ACC112 (cell line): ENCODE measurements around the gene CHD9.
"Not testable (repeated sequence)": the region's sequence is repeated elsewhere in the genome, so short reads cannot be mapped to it uniquely, and the experiment has no call there.

ENCODE experiments used
- H2AFZ ChIP-seq: fragments of 200-600 bp; sonication (generic); one replicate; pipeline ENCODE4 v1.6.0; 2017; ENCODE audit warnings: antibody characterized with exemption, low read length; ENCODE audit not compliant: unreplicated experiment
- H3K27ac ChIP-seq: fragments of 200-600 bp; sonication (generic); 2 replicates; pipeline ENCODE4 v1.5.1; 2014; ENCODE audit warnings: low read depth, mild to moderate bottlenecking, antibody characterized with exemption, low read length, moderate library complexity
- H3K27me3 ChIP-seq: fragments of 200-600 bp; sonication (generic); 2 replicates; pipeline ENCODE4 v1.6.1; 2014; ENCODE audit warnings: mild to moderate bottlenecking, antibody characterized with exemption, low read length, moderate library complexity, mixed read lengths; ENCODE audit not compliant: insufficient read depth
- H3K36me3 ChIP-seq: fragments of 200-600 bp; sonication (generic); 2 replicates; pipeline ENCODE4 v1.6.1; 2016; ENCODE audit warnings: mild to moderate bottlenecking, antibody characterized with exemption, low read length, moderate library complexity, mixed read lengths; ENCODE audit not compliant: insufficient read depth
- H3K4me1 ChIP-seq: fragments of 200-600 bp; sonication (generic); one replicate; pipeline ENCODE4 v1.6.1; 2016; ENCODE audit warnings: low read length, mixed read lengths; ENCODE audit not compliant: insufficient read depth, unreplicated experiment, control insufficient read depth
- H3K4me3 ChIP-seq: fragments of 200-600 bp; sonication (generic); 2 replicates; pipeline ENCODE4 v1.5.1; 2014; ENCODE audit warnings: mild to moderate bottlenecking, low read depth, low read length
- H3K79me2 ChIP-seq: fragments of 200-600 bp; sonication (generic); one replicate; pipeline ENCODE4 v1.6.0; 2016; ENCODE audit warnings: low read length; ENCODE audit not compliant: control insufficient read depth, unreplicated experiment, insufficient read depth

Gene CHD9

DNA sequence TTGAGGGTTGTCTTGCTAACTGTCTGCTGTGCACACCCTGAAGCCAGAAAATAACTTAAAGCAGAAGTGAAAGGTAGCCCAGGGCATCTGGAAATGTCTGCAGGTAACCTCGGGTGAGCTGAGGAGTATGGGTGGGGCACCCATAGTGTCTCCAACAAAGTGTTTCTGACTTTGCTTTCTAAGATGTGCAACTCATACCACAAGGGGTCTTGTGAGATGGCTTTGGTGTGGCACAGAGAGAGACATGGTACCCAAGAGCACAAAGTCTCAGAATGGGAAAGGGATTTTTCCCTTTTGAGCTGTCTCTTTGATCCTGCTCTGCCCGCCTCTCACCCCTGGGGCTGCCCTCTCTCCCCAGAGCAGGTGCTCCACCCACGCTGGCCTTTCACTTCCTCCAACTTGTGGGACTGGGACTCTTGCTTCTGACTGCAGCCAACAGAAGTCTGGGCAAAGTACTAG is 6.9 kb downstream of the CHD9 start:
- Histone ChIP-seq H3K4me3 (no peak overlapping the region), H3K27me3 (no peaks in the 10 kb centered on the region), H3K36me3 (no peaks in the 10 kb centered on the region), H3K79me2 (peaks cover 67% of the 10 kb centered on the region), H3K4me1 (peaks cover 8% of the 10 kb centered on the region), H2AFZ (no peak overlapping the region), H3K27ac (no peak overlapping the region)

- peaks cover 6% of the 10 kb centered on the region for H3K4me1 ChIP-seq
- no peak overlapping the region for H2AFZ ChIP-seq
- H3K4me3 ChIP-seq: no peak overlapping the region
- peaks cover 53% of the 10 kb centered on the region for H3K79me2 ChIP-seq
- no peak overlapping the region for H3K27ac ChIP-seq
- H3K36me3 ChIP-seq: no peaks in the 10 kb centered on the region
- no peaks in the 10 kb centered on the region for H3K27me3 ChIP-seq
Measured at GRCh38 chr16:53064081-53064578, 9.3 kb downstream of the CHD9 start.

DNA sequence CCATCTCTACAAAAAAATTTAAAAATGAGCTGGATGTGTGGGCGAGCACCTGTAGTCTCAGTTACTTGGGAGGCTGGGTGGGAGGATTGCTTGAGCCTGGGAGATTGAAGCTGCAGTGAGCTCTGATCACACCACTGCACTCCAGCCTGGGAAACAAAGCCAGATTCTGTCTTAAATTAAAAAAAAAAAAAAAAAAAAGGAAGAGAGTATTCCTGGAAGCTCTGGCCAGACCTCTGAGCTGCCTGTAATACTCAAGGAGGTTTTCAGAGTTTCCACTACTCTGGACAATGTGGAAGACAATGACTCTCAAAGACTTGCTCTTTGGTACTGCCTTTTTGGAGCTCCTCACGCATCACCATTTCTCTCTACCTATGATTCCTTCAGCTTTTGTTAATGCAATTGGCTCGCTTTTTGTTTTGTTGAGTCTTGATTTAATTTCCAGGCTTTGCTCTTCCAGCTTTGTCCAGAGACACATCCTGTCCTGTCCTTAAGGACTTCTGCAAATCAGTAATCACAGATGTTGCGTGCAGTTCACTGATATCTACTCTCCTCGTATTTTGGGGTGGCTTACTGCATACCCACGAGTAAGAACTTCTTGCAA is 10.8 kb downstream of the CHD9 start:
- Histone ChIP-seq H3K4me1 (peaks cover 6% of the 10 kb centered on the region), H3K27ac (no peak overlapping the region), H3K79me2 (peaks cover 50% of the 10 kb centered on the region)

DNA sequence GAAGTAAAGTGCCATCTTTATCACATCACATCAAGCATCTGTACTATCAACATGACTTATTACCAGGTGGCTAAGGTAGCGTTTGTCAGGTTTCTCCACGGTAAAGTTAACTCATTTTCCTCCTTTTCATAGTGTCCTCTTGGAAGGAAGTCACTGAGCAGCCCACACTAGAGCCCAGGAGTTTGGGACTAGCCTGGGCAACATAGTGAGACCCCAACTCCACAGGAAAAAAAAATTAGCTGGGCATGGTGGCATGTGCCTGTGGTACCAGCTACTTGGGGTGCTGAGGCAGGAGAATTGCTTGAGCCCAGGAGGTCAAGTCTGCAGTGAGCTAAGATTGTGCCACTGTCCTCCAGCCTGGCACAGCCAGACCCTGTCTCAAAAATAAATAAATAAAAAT is 12.9 kb downstream of the CHD9 start:
- H3K36me3 ChIP-seq: no peaks in the 10 kb centered on the region
- no peak overlapping the region for H3K4me3 ChIP-seq
- H3K27ac ChIP-seq: no peak overlapping the region
- no peaks in the 10 kb centered on the region for H3K27me3 ChIP-seq
- H3K4me1 ChIP-seq: no peaks in the 10 kb centered on the region
- H3K79me2 ChIP-seq: peaks cover 47% of the 10 kb centered on the region
- no peak overlapping the region for H2AFZ ChIP-seq

More for the DNA sequence above, 10.8 kb downstream of the CHD9 start:
- Histone ChIP-seq H3K4me3 (no peak overlapping the region), H3K27me3 (no peaks in the 10 kb centered on the region), H3K36me3 (no peaks in the 10 kb centered on the region), H2AFZ (no peak overlapping the region)

- Histone ChIP-seq H3K4me3 (no peak overlapping the region), H3K79me2 (peaks cover 53% of the 10 kb centered on the region), H3K27ac (no peak overlapping the region), H3K27me3 (no peaks in the 10 kb centered on the region), H3K36me3 (no peaks in the 10 kb centered on the region), H3K4me1 (no peaks in the 10 kb centered on the region), H2AFZ (no peak overlapping the region)
Measured at GRCh38 chr16:53068423-53068833, 13.6 kb downstream of the CHD9 start.

- Histone ChIP-seq H3K4me1 (no peaks in the 10 kb centered on the region), H2AFZ (no peak overlapping the region), H3K27ac (no peak overlapping the region), H3K79me2 (peaks cover 45% of the 10 kb centered on the region), H3K36me3 (no peaks in the 10 kb centered on the region), H3K4me3 (no peak overlapping the region), H3K27me3 (no peaks in the 10 kb centered on the region)
Measured at GRCh38 chr16:53069772-53070171, 15.0 kb downstream of the CHD9 start.

- H3K4me3 ChIP-seq: no peak overlapping the region
- no peaks in the 10 kb centered on the region for H3K4me1 ChIP-seq
- no peak overlapping the region for H2AFZ ChIP-seq
- no peaks in the 10 kb centered on the region for H3K27me3 ChIP-seq
- H3K27ac ChIP-seq: no peak overlapping the region
- H3K36me3 ChIP-seq: no peaks in the 10 kb centered on the region
- peaks cover 31% of the 10 kb centered on the region for H3K79me2 ChIP-seq
Measured at GRCh38 chr16:53071748-53072301, 17.0 kb downstream of the CHD9 start.

DNA sequence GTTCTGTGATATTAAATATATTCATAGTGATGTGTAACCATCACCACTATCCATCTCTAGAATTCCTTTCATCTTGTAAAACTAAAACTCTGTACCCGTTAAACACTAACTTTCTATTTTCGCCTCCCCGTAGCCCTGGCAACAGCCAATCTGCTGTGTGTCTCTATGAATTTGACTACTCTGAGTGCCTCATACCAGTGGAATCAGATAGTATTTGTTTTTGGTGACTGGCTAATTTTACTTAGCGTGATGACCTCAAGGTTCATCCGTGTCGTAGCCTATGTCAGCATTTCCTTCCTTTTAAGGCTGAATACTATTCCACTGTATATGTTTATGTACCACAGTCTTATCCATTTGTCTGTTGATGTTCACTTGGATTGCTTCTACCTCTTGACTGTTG is 18.2 kb downstream of the CHD9 start:
- Histone ChIP-seq H3K79me2 (peaks cover 35% of the 10 kb centered on the region), H3K27ac (no peak overlapping the region)

DNA sequence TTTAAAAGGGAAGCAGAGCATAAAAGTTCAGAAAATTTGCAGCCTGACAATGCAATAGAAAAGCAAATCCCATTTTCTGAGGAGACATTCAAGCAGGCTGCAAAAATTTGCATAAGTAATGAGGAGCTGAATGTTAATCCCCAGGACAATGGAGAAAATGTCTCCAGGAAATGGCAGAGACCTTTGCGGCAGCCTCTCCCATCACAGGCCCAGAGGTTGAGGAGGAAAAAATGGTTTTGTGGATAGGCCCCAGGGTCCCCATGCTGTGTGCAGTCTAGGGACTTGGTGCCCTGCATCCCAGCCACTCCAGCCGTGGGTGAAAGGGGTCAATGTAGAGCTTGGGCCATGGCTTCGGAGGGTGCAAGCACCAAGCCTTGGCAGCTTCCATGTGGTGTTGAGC is 19.5 kb downstream of the CHD9 start:
- not testable (repeated sequence) for H2AFZ ChIP-seq, H3K36me3 ChIP-seq, H3K4me1 ChIP-seq, H3K27ac ChIP-seq, H3K27me3 ChIP-seq, H3K4me3 ChIP-seq
- H3K79me2 ChIP-seq: peaks cover 43% of the 10 kb centered on the region

More for the DNA sequence above, 18.2 kb downstream of the CHD9 start:
- H3K4me1 ChIP-seq: no peaks in the 10 kb centered on the region
- no peaks in the 10 kb centered on the region for H3K27me3 ChIP-seq
- no peaks in the 10 kb centered on the region for H3K36me3 ChIP-seq
- H2AFZ ChIP-seq: no peak overlapping the region
- no peak overlapping the region for H3K4me3 ChIP-seq

DNA sequence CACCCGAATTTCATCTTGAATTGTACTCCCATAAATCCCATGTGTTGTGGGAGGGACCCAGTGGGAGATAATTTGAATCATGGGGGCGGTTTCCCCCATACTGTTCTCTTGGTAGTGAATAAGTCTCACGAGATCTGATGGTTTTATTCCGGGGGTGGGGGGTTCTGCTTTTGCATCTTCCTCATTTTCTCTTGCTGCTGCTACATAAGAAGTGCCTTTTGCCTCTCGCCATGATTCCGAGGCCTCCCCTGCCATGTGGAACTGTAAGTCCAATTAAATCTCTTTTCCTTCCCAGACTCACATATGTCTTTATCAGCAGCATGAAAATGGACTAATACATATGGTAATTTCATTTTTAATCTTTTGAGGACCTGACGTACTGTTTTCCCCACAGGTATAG is 20.7 kb downstream of the CHD9 start:
- H3K4me1 ChIP-seq: peaks cover 21% of the 10 kb centered on the region
- H3K79me2 ChIP-seq: peaks cover 43% of the 10 kb centered on the region
- H2AFZ ChIP-seq: not testable (repeated sequence)

DNA sequence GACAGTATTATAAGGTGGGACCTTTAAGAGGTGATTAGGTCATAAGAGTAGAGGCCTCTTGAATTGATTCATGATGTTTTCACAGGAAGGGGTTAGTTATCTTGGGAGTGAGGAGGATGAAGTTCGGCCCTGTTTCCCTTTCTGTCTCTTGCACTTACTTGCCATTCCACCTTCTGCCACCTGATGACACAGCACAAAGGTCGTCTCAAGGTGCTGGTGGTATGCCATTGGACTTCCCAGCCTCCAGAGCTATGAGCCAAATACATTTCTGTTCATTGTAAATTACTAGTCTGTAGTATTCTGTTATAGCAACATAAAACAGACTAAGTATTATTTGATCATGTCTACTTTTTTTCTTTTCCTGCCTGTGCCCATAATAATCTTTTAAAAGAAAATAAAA is 23.5 kb downstream of the CHD9 start:
- Histone ChIP-seq H3K4me1 (peaks cover 41% of the 10 kb centered on the region), H3K27me3 (no peaks in the 10 kb centered on the region), H2AFZ (no peak overlapping the region), H3K79me2 (peaks cover 38% of the 10 kb centered on the region), H3K36me3 (no peaks in the 10 kb centered on the region), H3K4me3 (no peak overlapping the region), H3K27ac (no peak overlapping the region)

More for the DNA sequence above, 20.7 kb downstream of the CHD9 start:
- H3K36me3 ChIP-seq, H3K4me3 ChIP-seq, H3K27ac ChIP-seq, H3K27me3 ChIP-seq: not testable (repeated sequence)
